Thoracic aorta (tissue), 2 donors: ENCODE results near the gene EGFL6. TPM values are rescaled to one million over a fixed set of nuclear protein-coding genes. Genes with fewer than 3 reads are reported as not detected.
"Not testable (repeated sequence)": the region's sequence is repeated elsewhere in the genome, so short reads cannot be mapped to it uniquely, and the experiment has no call there.

Experiments
- ATAC-seq: fragments of 150-250 bp; one replicate; pipeline ENCODE4 v1.8.0; 2017; ENCODE audit warnings: low read depth; ENCODE audit not compliant: insufficient number of reproducible peaks, low FRiP score
- DNase-seq: peaks from one replicate; pipeline ENCODE4 v3.0.0-alpha.2; 2020; ENCODE audit warnings: low spot score
- H3K27ac ChIP-seq, 2 donors: fragments of 200-600 bp; sonication (generic); 1 replicate in 1 of 2; 2 replicates in 1 of 2; pipeline ENCODE4 v1.5.1; 2016; ENCODE audit warnings: mild to moderate bottlenecking in 2 of 2, moderate library complexity in 2 of 2
- H3K27me3 ChIP-seq: fragments of 200-600 bp; sonication (generic); replicated peaks from 2 replicates; pipeline ENCODE4 v1.6.0; 2016; ENCODE audit warnings: mild to moderate bottlenecking; ENCODE audit not compliant: insufficient read depth
- H3K36me3 ChIP-seq: fragments of 200-600 bp; sonication (generic); one replicate; pipeline ENCODE4 v1.5.1; 2016
- H3K4me1 ChIP-seq, 2 donors: fragments of 200-600 bp; sonication (generic); 1 replicate in 1 of 2; 2 replicates in 1 of 2; pipeline versions ENCODE4 v1.5.1 to v1.6.0; 2016; ENCODE audit warnings: low read depth in 2 of 2, mild to moderate bottlenecking in 1 of 2; ENCODE audit not compliant: control insufficient read depth in 1 of 2
- H3K4me3 ChIP-seq: fragments of 200-600 bp; sonication (generic); 2 replicates; pipeline ENCODE4 v1.5.1; 2016; ENCODE audit warnings: mild to moderate bottlenecking
- H3K9me3 ChIP-seq: fragments of 200-600 bp; sonication (generic); 2 replicates; pipeline ENCODE4 v1.5.1; 2016
- CTCF ChIP-seq: fragments of 200-600 bp; sonication (generic); IDR thresholded peaks from one replicate; pipeline ENCODE4 v1.5.1; 2019; ENCODE audit warnings: antibody characterized with exemption
- total RNA-seq, 2 donors: library from RNA; depleted of rRNA; stranded (reverse); fragments of >200 nt; gene quantifications; one replicate each; pipeline versions ENCODE4 v1.1.0 to v1.2.3, GENCODE V29; 2016

The EGFL6 gene
- total RNA-seq, 2 donors from 2014 or later, result not detected

GRCh38 chrX:13666836-13667235 is 97.4 kb downstream of the EGFL6 start:
- Histone ChIP-seq H3K4me3 (no peak overlapping the region), H3K4me1 (peaks cover 6 to 30% of the 10 kb centered on the region in 2 donors), H3K36me3 (no peaks in the 10 kb centered on the region), H3K9me3 (no peaks in the 10 kb centered on the region), H3K27ac (no peak overlapping the region), H3K27me3 (no peaks in the 10 kb centered on the region)
- no peak for TF ChIP-seq CTCF
- DNase-seq (no peak), ATAC-seq (no peak)

GRCh38 chrX:13667919-13668318 is 98.5 kb downstream of the EGFL6 start:
- no peak for TF ChIP-seq CTCF
- H3K9me3 ChIP-seq, result no peaks in the 10 kb centered on the region
- no peak overlapping the region for H3K27ac ChIP-seq
- ATAC-seq, result no peak
- H3K36me3 ChIP-seq, result no peaks in the 10 kb centered on the region
- no peaks in the 10 kb centered on the region for H3K27me3 ChIP-seq
- peaks cover 6 to 30% of the 10 kb centered on the region in 2 donors for H3K4me1 ChIP-seq
- H3K4me3 ChIP-seq, result no peak overlapping the region
- no peak for DNase-seq

- Histone ChIP-seq H3K4me1 (peaks cover 6 to 21% of the 10 kb centered on the region in 2 donors), H3K36me3 (no peaks in the 10 kb centered on the region), H3K4me3 (peak overlapping the region; percentile 47), H3K27ac (no peak overlapping the region), H3K27me3 (no peaks in the 10 kb centered on the region), H3K9me3 (no peaks in the 10 kb centered on the region)
- no peak for TF ChIP-seq CTCF
- DNase-seq (no peak), ATAC-seq (no peak)
Observed at GRCh38 chrX:13669246-13669737, 99.9 kb downstream of the EGFL6 start.

GRCh38 chrX:13669755-13670154 is 100.4 kb downstream of the EGFL6 start:
- not testable (repeated sequence) for H3K36me3 ChIP-seq, H3K4me3 ChIP-seq, DNase-seq, ATAC-seq, H3K27ac ChIP-seq, H3K9me3 ChIP-seq, H3K27me3 ChIP-seq
- H3K4me1 ChIP-seq, result peaks cover 3 to 16% of the 10 kb centered on the region in 2 donors

DNA sequence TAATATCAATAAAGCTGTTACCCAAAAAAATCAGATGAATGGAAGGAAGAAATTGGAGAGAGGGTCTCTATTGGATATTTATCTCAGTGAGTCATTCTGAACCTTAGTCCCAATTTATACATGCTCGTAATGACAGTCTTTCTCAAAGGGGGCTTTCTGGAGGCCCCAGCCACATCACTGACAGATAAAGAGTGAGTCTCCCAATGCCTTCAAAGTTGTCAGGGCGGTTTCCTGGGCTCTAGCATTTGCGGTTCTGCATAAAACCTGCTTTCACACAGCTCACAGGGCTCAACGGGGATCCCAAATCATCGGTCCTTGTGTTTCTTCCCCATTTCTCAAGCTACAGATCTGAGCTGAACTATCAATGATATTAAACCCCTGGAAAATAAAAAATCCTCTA is 100.8 kb downstream of the EGFL6 start:
- Histone ChIP-seq H3K36me3 (no peaks in the 10 kb centered on the region), H3K27ac (no peak overlapping the region), H3K9me3 (no peaks in the 10 kb centered on the region), H3K4me1 (peaks cover 0 to 12% of the 10 kb centered on the region in 2 donors), H3K27me3 (no peaks in the 10 kb centered on the region), H3K4me3 (no peak overlapping the region)
- no peak for TF ChIP-seq CTCF
- ATAC-seq, result no peak
- DNase-seq, result no peak

DNA sequence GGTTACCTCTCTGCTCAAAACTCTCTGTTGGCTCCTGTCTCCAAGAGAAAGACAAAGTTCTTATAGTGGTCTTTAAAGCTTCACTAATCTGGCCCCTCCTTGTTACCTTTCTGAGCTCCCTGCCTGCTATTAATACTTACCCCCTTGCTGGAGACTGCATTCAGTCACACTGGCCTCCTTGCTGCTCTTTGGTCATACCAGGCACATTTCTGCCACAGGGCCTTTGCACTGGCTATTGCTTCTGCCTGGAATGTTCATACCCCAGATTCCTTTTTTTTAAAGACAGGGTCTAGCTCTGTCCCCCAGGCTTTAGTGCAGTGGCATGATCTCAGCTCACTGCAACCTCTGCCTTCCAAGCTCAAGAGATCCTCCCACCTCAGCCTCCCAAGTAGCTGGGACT is 103.6 kb downstream of the EGFL6 start:
- Histone ChIP-seq H3K27me3 (no peaks in the 10 kb centered on the region), H3K27ac (no peak overlapping the region), H3K9me3 (no peaks in the 10 kb centered on the region), H3K4me1 (no peaks in the 10 kb centered on the region), H3K36me3 (no peaks in the 10 kb centered on the region), H3K4me3 (no peak overlapping the region)
- TF ChIP-seq CTCF, result no peak
- ATAC-seq (no peak), DNase-seq (no peak)
